Endothelial cell of umbilical vein (primary cell): ENCODE results near the gene STAT5A. TPM values are rescaled to one million over a fixed set of nuclear protein-coding genes. Genes with fewer than 3 reads are reported as not detected.

Experiments used
- BruUV-seq: library from RNA; stranded (reverse); fragments of 400-500 nt; replicated peaks from 2 replicates; lab custom pipeline; 2021; lab: Mats Ljungman, UMichigan
- CTCF ChIA-PET: fragments of 300-600, 350-600 bp; sonication (Branson Sonifier 250); formaldehyde crosslinking; loops from one replicate; lab custom pipeline; 2021; ENCODE audit warnings: antibody characterized with exemption, inconsistent platforms; lab: Charles Lee
- POLR2A ChIA-PET: fragments of 300-600, 350-600 bp; sonication (Branson Sonifier 250); formaldehyde crosslinking; loops from one replicate; lab custom pipeline; 2021; ENCODE audit warnings: antibody characterized with exemption, inconsistent platforms; lab: Charles Lee
- DNase-seq: peaks from one replicate; pipeline ENCODE4 v3.0.0-alpha.2; 2011; ENCODE audit warnings: low read depth, low spot score
- FAIRE-seq: peaks from 2 replicates; lab custom pipeline; 2011; peaks lifted over from hg19 to GRCh38; lab: Jason Lieb, UNC
- H2AFZ ChIP-seq: 2 replicates; pipeline ENCODE4 v1.6.0; 2012; ENCODE audit warnings: low read depth, low read length, control low read depth, inconsistent platforms
- H3K27ac ChIP-seq: 2 replicates; pipeline ENCODE4 v1.5.1; 2011; ENCODE audit warnings: low read depth, mild to moderate bottlenecking, control low read depth, low read length, moderate library complexity; ENCODE audit not compliant: insufficient read depth
- H3K27me3 ChIP-seq, 2 experiments: 2 replicates each; pipeline versions ENCODE4 v1.6.0 to v1.6.1; 2011; ENCODE audit warnings: low read length in 2 of 2, mixed read lengths in 1 of 2; ENCODE audit not compliant: control insufficient read depth in 2 of 2, insufficient read depth in 2 of 2
- H3K36me3 ChIP-seq, 2 experiments: 2 replicates in 1 of 2; 3 replicates in 1 of 2; pipeline ENCODE4 v1.5.1; 2011; ENCODE audit warnings: low read length in 2 of 2, mild to moderate bottlenecking in 1 of 2, moderate library complexity in 1 of 2; ENCODE audit not compliant: control insufficient read depth in 2 of 2, insufficient read depth in 2 of 2; ENCODE audit errors: extremely low read depth in 1 of 2
- H3K4me1 ChIP-seq: 3 replicates; pipeline ENCODE4 v1.5.1; 2011; ENCODE audit warnings: mild to moderate bottlenecking, low read length; ENCODE audit not compliant: control insufficient read depth, insufficient read depth; ENCODE audit errors: extremely low read depth
- H3K4me2 ChIP-seq: 2 replicates; pipeline ENCODE4 v1.6.1; 2011; ENCODE audit warnings: low read length, control low read depth, mixed read lengths; ENCODE audit not compliant: insufficient read depth
- H3K4me3 ChIP-seq, 3 experiments: fragments of 200-600 bp in 1 of 3; sonication (generic), shearing (Covaris generic) in 1 of 3; replicated peaks in 1 of 3; 2 replicates each; pipeline ENCODE4 v1.5.1; 2011 to 2016; ENCODE audit warnings: control low read depth in 3 of 3, low read length in 3 of 3, mild to moderate bottlenecking in 2 of 3, inconsistent platforms in 1 of 3, low read depth in 1 of 3, moderate library complexity in 1 of 3; ENCODE audit not compliant: insufficient read depth in 1 of 3
- H3K79me2 ChIP-seq: 2 replicates; pipeline ENCODE4 v1.6.0; 2012; ENCODE audit warnings: low read length, inconsistent platforms; ENCODE audit not compliant: control insufficient read depth, insufficient read depth
- H3K9ac ChIP-seq: replicated peaks from 2 replicates; pipeline ENCODE3; 2011; ENCODE audit warnings: low read length, control low read depth; ENCODE audit not compliant: insufficient read depth; ENCODE audit errors: extremely low read depth
- H3K9me1 ChIP-seq: replicated peaks from 3 replicates; pipeline ENCODE4 v1.6.0; 2011; ENCODE audit warnings: mild to moderate bottlenecking, low read length; ENCODE audit not compliant: control insufficient read depth, insufficient read depth; ENCODE audit errors: extremely low read depth
- H3K9me3 ChIP-seq: replicated peaks from 2 replicates; pipeline ENCODE4 v1.5.1; 2012; ENCODE audit warnings: low read length, inconsistent platforms; ENCODE audit not compliant: control insufficient read depth, insufficient read depth
- H4K20me1 ChIP-seq: replicated peaks from 2 replicates; pipeline ENCODE3; 2011; ENCODE audit warnings: mild to moderate bottlenecking, low read length; ENCODE audit not compliant: control insufficient read depth, insufficient read depth; ENCODE audit errors: extremely low read depth
- CTCF ChIP-seq, 2 donors: IDR thresholded peaks; 1 replicate in 1 of 2; 2 replicates in 1 of 2; pipeline ENCODE4 v1.5.1; 2011; ENCODE audit warnings: low read length in 2 of 2, mild to moderate bottlenecking in 2 of 2, moderate library complexity in 2 of 2, control low read depth in 1 of 2, inconsistent platforms in 1 of 2, low read depth in 1 of 2; ENCODE audit not compliant: insufficient read depth in 1 of 2; ENCODE audit errors: extremely low read depth in 1 of 2
- EZH2 ChIP-seq: IDR thresholded peaks from 2 replicates; pipeline ENCODE4 v1.6.1; 2012; ENCODE audit warnings: borderline replicate concordance, low read depth, mild to moderate bottlenecking, moderate library complexity, low read length, inconsistent platforms; ENCODE audit not compliant: severe bottlenecking
- FOS ChIP-seq: IDR thresholded peaks from 2 replicates; pipeline ENCODE4 v1.6.1; 2011; ENCODE audit warnings: mild to moderate bottlenecking, low read length, moderate library complexity, borderline replicate concordance; ENCODE audit not compliant: insufficient read depth
- GATA2 ChIP-seq: IDR thresholded peaks from 2 replicates; pipeline ENCODE4 v1.7.0; 2011; ENCODE audit warnings: low read depth, mild to moderate bottlenecking, moderate library complexity, mixed read lengths, low read length; ENCODE audit not compliant: insufficient read length, insufficient read depth
- JUN ChIP-seq: IDR thresholded peaks from 2 replicates; pipeline ENCODE4 v1.6.1; 2011; ENCODE audit warnings: borderline replicate concordance, low read depth; ENCODE audit not compliant: insufficient read length, insufficient read depth
- MYC ChIP-seq: IDR thresholded peaks from one replicate; pipeline ENCODE4 v1.6.1; 2011; ENCODE audit warnings: mild to moderate bottlenecking, low read depth, low read length
- POLR2A ChIP-seq: IDR thresholded peaks from 2 replicates; pipeline ENCODE4 v1.6.1; 2012; ENCODE audit warnings: low read depth, mild to moderate bottlenecking, control low read depth, low read length
- POLR2AphosphoS5 ChIP-seq: IDR thresholded peaks from 2 replicates; pipeline ENCODE4 v1.6.1; 2012; ENCODE audit warnings: low read depth, mild to moderate bottlenecking, control low read depth, low read length, moderate library complexity; ENCODE audit not compliant: insufficient read depth
- dilution Hi-C: fragments of 300-500 bp; cut with MboI; formaldehyde crosslinking; loops from one replicate; pipeline ENCODE4 v1.15.0; 2019; ENCODE audit warnings: low sequenced_read_pairs; ENCODE audit not compliant: extremely low pct_ligation_motif_present
- intact Hi-C: fragments of 100-400 bp; cut with micrococcal nuclease; formaldehyde crosslinking; loops from one replicate; pipeline ENCODE4 v1.10.0; 2022
- polyA plus RNA-seq, 4 experiments: library from polyadenylated mRNA; depleted of rRNA in 3 of 4; stranded (reverse) in 3 of 4; unstranded in 1 of 4; fragments of >200 nt; gene quantifications; 2 replicates each; pipeline versions ENCODE4 v1.2.1 to v1.2.3, GENCODE V29; 2011 to 2012; ENCODE audit warnings: missing spikeins in 1 of 4
- total RNA-seq: library from RNA; stranded (reverse); gene quantifications from 2 replicates; pipeline ENCODE4 v1.2.3, GENCODE V29; 2021
- TF ChIP-seq, protein P1 (sequence below): IDR thresholded peaks from 2 replicates; pipeline ENCODE4 v1.6.1; 2011; ENCODE audit not compliant: insufficient read depth, insufficient read length

Gene STAT5A
- total and polyA plus RNA-seq, 2 donors (not counting 3 experiments of a cell fraction or from before 2014, with no cell fraction given) = 18.0 to 23.4 TPM

DNA sequence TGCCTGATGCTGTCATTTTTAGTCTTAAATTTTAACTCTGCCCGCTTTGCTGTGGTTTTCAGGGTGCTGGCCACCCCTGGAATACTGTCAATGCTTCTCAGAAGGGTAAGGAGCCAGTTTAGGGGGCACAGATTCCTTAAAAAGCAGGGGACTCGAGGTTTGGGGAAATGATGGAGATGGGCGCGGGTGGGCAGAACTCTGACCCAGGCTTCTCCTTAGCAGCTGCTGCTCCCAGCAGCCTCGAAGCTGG lies 23.7 kb downstream of the STAT5A start:
- dilution Hi-C loops = no loop called here
- FAIRE-seq (no peak), DNase-seq (no peak)
- no TSS peak for BruUV-seq
- no peak overlapping the region for H3K4me2 ChIP-seq
- H4K20me1 ChIP-seq = no peaks in the 10 kb centered on the region
- peaks cover 7 to 11% of the 10 kb centered on the region in 2 experiments for H3K36me3 ChIP-seq
- H3K9ac ChIP-seq = no peak overlapping the region
- H3K9me1 ChIP-seq = no peaks in the 10 kb centered on the region
- intact Hi-C loops = loop anchor here (1.0 to 2.0 kb wide), 2 partner anchors 89 to 205 kb away; no protein-coding TSS in a partner anchor
- H3K4me1 ChIP-seq = peaks cover 37% of the 10 kb centered on the region
- no peak for TF ChIP-seq POLR2A
- TF ChIP-seq EZH2 = no peak
- no peak for TF ChIP-seq CTCF (IDR thresholded peaks at IDR 0.05; ENCODE audit: extremely low read depth in 1 of 2, insufficient read depth in 1 of 2, low read depth in 1 of 2, low read length in 2 of 2)
- no peak for TF ChIP-seq POLR2AphosphoS5
- TF ChIP-seq GATA2 = no peak
- no peak for TF ChIP-seq MYC
- TF ChIP-seq JUN = no peak
- TF ChIP-seq FOS = no peak
- TF ChIP-seq, protein P1, sequence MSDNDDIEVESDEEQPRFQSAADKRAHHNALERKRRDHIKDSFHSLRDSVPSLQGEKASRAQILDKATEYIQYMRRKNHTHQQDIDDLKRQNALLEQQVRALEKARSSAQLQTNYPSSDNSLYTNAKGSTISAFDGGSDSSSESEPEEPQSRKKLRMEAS = no peak
- no peaks in the 10 kb centered on the region for H3K79me2 ChIP-seq
- no peak overlapping the region for H2AFZ ChIP-seq
- no peaks in the 10 kb centered on the region for H3K9me3 ChIP-seq
- H3K27ac ChIP-seq = no peak overlapping the region
- no peaks in the 10 kb centered on the region for H3K27me3 ChIP-seq
- ChIA-PET POLR2A (interaction anchor here (0.7 to 1.0 kb wide), 3 partner anchors 111 to 208 kb away, joined by 3 to 5 read pairs (median 4); partner anchors contain the start of gene CAVIN1), CTCF (interaction anchor here (0.6 to 15.7 kb wide), 32 partner anchors 9 to 348 kb away, joined by 3 to 190 read pairs (median 4); partner anchors contain the start of genes CAVIN1 and STAT3)
- H3K4me3 ChIP-seq = no peak overlapping the region
